ENCODE data around the gene SLC12A7.

DNA sequence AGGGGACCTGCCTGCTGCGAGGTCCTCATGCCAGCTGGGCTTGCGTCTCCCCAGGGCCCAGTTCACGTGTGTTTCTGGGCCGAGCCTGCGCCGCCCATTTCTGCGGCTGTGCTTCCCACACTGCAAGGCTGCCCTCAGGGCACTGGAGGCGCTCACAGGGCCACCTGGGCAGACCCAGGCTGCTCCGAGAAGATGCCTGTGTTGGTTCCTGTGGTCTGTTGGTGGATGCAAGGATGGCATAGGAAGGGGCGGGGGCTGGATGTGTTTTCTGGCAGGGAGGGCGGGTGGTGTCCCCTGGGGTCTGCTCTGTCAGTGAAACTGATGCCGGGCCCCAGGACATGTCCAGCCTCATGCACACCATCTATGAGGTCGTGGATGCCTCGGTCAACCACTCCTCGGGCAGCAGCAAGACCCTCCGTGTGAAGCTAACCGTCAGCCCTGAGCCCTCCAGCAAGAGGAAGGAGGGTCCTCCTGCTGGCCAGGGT is 77.4 kb downstream of the SLC12A7 start:
- TF ChIP-seq EZH2 (IDR thresholded peaks at IDR 0.05; ENCODE audit: low read length, unreplicated experiment) (no peak), CTCF (conservative IDR thresholded peaks at IDR 0.05; ENCODE audit: low read depth, low read length) (no peak), EZH2phosphoT487 (IDR thresholded peaks at IDR 0.05; ENCODE audit: borderline replicate concordance, low read length) (no peak)

Data from PC-3 (cell line).